SK-N-MC (cell line): ENCODE results near the gene PEX10.

Source experiments
- EZH2 ChIP-seq: fragments of 200-600 bp; sonication (generic); IDR thresholded peaks from one replicate; pipeline ENCODE4 v1.6.1; 2017; ENCODE audit warnings: antibody characterized with exemption
- POLR2AphosphoS5 ChIP-seq: IDR thresholded peaks from 2 replicates; pipeline ENCODE4 v1.6.1; 2012; ENCODE audit warnings: mild to moderate bottlenecking, low read depth, low read length, borderline replicate concordance

DNA sequence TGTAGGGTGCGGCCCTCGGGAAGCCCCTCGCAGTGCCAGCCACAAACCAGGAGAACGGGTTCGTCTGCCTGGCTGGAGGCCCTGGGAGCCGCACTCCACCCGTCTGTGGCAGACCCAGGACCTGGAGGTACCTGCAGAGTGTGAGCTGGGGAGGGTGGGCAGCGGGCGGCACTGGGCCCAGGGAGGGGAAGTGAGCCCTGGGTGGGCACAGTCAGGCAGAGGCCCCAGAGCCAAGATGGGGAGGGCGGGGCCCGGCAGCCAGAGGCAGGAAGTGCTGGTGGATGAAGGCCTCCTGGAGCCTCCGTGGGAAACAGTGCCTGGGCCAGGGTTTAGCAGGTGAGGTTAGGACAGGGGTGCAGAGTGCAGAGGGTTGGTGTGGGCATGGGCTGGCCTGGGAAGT is 4.0 kb upstream of the PEX10 start:
- TF ChIP-seq POLR2AphosphoS5 (no peak), EZH2 (no peak)
